ENCODE results near the gene SLC25A10.
"Not testable (repeated sequence)": the region's sequence is repeated elsewhere in the genome, so short reads cannot be mapped to it uniquely, and the experiment has no call there.

SLC25A10 gene

GRCh38 chr17:81711814-81712467 lies at the start of gene SLC25A10:
Gene SLC25A10, plus strand, starts transcription at chr17:81712284. Its CDS starts 143 bp downstream, at chr17:81712427.
- DNase-seq (ENCODE audit: low read depth in 2 of 3, low spot score in 2 of 3): peak; percentile 64 to 83 (median 77)

GRCh38 chr17:81664051-81664470 lies 48.0 kb upstream of the SLC25A10 start:
- no peak for DNase-seq (ENCODE audit: low read depth in 2 of 3, low spot score in 2 of 3)

GRCh38 chr17:81665205-81666091 lies 46.6 kb upstream of the SLC25A10 start:
- DNase-seq (ENCODE audit: low read depth in 2 of 3, low spot score in 2 of 3): peak in 1 of 3 experiments; percentile 47

- DNase-seq (ENCODE audit: low read depth in 2 of 3, low spot score in 2 of 3): no peak
These were observed 46.1 kb upstream of the SLC25A10 start for GRCh38 chr17:81666092-81666341.

- DNase-seq (ENCODE audit: low read depth in 2 of 3, low spot score in 2 of 3): peak; percentile 82 to 88 (median 86)
These were observed 45.5 kb upstream of the SLC25A10 start, which contains the start of the genes CCDC137 and OXLD1 for GRCh38 chr17:81666342-81667191. Gene CCDC137, plus strand, starts transcription at chr17:81666737. Its CDS starts 30 bp downstream, at chr17:81666767. Gene OXLD1, minus strand, starts transcription at chr17:81666605. Its CDS starts 28 bp downstream, at chr17:81666577.

- DNase-seq (ENCODE audit: low read depth in 2 of 3, low spot score in 2 of 3): no peak
These were observed 44.3 kb upstream of the SLC25A10 start for GRCh38 chr17:81667754-81668153.

GRCh38 chr17:81672504-81672903 lies 39.6 kb upstream of the SLC25A10 start:
- DNase-seq (ENCODE audit: low read depth in 2 of 3, low spot score in 2 of 3): no peak

- no peak for DNase-seq (ENCODE audit: low read depth in 2 of 3, low spot score in 2 of 3)
These were observed 39.1 kb upstream of the SLC25A10 start for GRCh38 chr17:81672954-81673353.

GRCh38 chr17:81673561-81674258 lies 38.4 kb upstream of the SLC25A10 start:
- no peak for DNase-seq (ENCODE audit: low read depth in 2 of 3, low spot score in 2 of 3)

- DNase-seq (ENCODE audit: low read depth in 2 of 3, low spot score in 2 of 3): not testable (repeated sequence)
These were observed 36.4 kb upstream of the SLC25A10 start for GRCh38 chr17:81675515-81676221.

GRCh38 chr17:81676906-81677305 lies 35.2 kb upstream of the SLC25A10 start:
- no peak for DNase-seq (ENCODE audit: low read depth in 2 of 3, low spot score in 2 of 3)

- no peak for DNase-seq (ENCODE audit: low read depth in 2 of 3, low spot score in 2 of 3)
These were observed 31.9 kb upstream of the SLC25A10 start for GRCh38 chr17:81680150-81680549.

- no peak for DNase-seq (ENCODE audit: low read depth in 2 of 3, low spot score in 2 of 3)
These were observed 30.4 kb upstream of the SLC25A10 start for GRCh38 chr17:81681672-81682071.

- DNase-seq (ENCODE audit: low read depth in 2 of 3, low spot score in 2 of 3): no peak
These were observed 29.4 kb upstream of the SLC25A10 start for GRCh38 chr17:81682565-81683207.

GRCh38 chr17:81683208-81683583 lies 28.9 kb upstream of the SLC25A10 start:
- no peak for DNase-seq (ENCODE audit: low read depth in 2 of 3, low spot score in 2 of 3)

GRCh38 chr17:81683584-81684441 lies 28.3 kb upstream of the SLC25A10 start, which contains the start of the genes ARL16 and HGS:
Gene ARL16, minus strand, starts transcription at chr17:81683797. Its CDS starts 44 bp downstream, at chr17:81683753.
Gene HGS, plus strand, starts transcription at chr17:81684011. Its CDS starts 56 bp downstream, at chr17:81684067.
- DNase-seq (ENCODE audit: low read depth in 2 of 3, low spot score in 2 of 3): peak; percentile 93 to 97 (median 95)

GRCh38 chr17:81684442-81684911 lies 27.6 kb upstream of the SLC25A10 start:
- DNase-seq (ENCODE audit: low read depth in 2 of 3, low spot score in 2 of 3): no peak

GRCh38 chr17:81685108-81685507 lies 27.0 kb upstream of the SLC25A10 start:
- DNase-seq (ENCODE audit: low read depth in 2 of 3, low spot score in 2 of 3): no peak

Measured in activated CD8-positive, alpha-beta memory T cell treated with anti-CD3 and anti-CD28 coated beads for 48 hours (primary cell).